H7 (cell line): ENCODE measurements around the gene TCTN1. TPM values are rescaled to one million over a fixed set of nuclear protein-coding genes. Genes with fewer than 3 reads are reported as not detected.
"Not testable (repeated sequence)": the region's sequence is repeated elsewhere in the genome, so short reads cannot be mapped to it uniquely, and the experiment has no call there.

Experiments
- DNase-seq: peaks from one replicate; pipeline ENCODE4 v3.0.0; 2012
- H3K27me3 ChIP-seq: 2 replicates; pipeline ENCODE4 v1.6.0; 2011; ENCODE audit warnings: mild to moderate bottlenecking, low read length; ENCODE audit not compliant: control insufficient read depth, insufficient read depth
- H3K36me3 ChIP-seq: replicated peaks from 2 replicates; pipeline ENCODE4 v1.5.1; 2011; ENCODE audit warnings: low read length; ENCODE audit not compliant: control insufficient read depth, insufficient read depth
- H3K4me3 ChIP-seq: 2 replicates; pipeline ENCODE4 v1.5.1; 2011; ENCODE audit warnings: low read depth, mild to moderate bottlenecking, control low read depth, low read length, moderate library complexity; ENCODE audit not compliant: insufficient read depth
- total RNA-seq: library from RNA; depleted of rRNA; stranded (reverse); fragments of >200 nt; shearing (Covaris generic); gene quantifications from 2 replicates; pipeline ENCODE4 v1.2.3, GENCODE V29; 2014; rRNA removed

TCTN1 gene
- total RNA-seq = 6.2 and 7.8 TPM in 2 replicates

- DNase-seq = peak; percentile 98
- no peaks in the 10 kb centered on the region for H3K27me3 ChIP-seq
- H3K36me3 ChIP-seq = no peaks in the 10 kb centered on the region
- peak within 1 kb of the TSS; percentile 68 for H3K4me3 ChIP-seq
These were observed at the start of gene TCTN1 for GRCh38 chr12:110613771-110614684. Gene TCTN1 (plus strand): TSS chr12:110614129. CDS start chr12:110614183, 54 bp downstream.

- no peaks in the 10 kb centered on the region for H3K36me3 ChIP-seq
- H3K27me3 ChIP-seq = no peaks in the 10 kb centered on the region
- DNase-seq = no peak
- no peak overlapping the region for H3K4me3 ChIP-seq
These were observed 49.4 kb upstream of the TCTN1 start for GRCh38 chr12:110564471-110564991.

GRCh38 chr12:110565894-110566871, 47.7 kb upstream of the TCTN1 start:
- Histone ChIP-seq H3K4me3 (no peak overlapping the region), H3K36me3 (no peaks in the 10 kb centered on the region), H3K27me3 (no peaks in the 10 kb centered on the region)
- DNase-seq = no peak

GRCh38 chr12:110566993-110567392, 46.9 kb upstream of the TCTN1 start:
- H3K36me3 ChIP-seq = no peaks in the 10 kb centered on the region
- no peaks in the 10 kb centered on the region for H3K27me3 ChIP-seq
- H3K4me3 ChIP-seq = no peak overlapping the region
- no peak for DNase-seq

- H3K27me3 ChIP-seq = no peaks in the 10 kb centered on the region
- no peaks in the 10 kb centered on the region for H3K36me3 ChIP-seq
- DNase-seq = no peak
- H3K4me3 ChIP-seq = no peak overlapping the region
These were observed 45.2 kb upstream of the TCTN1 start for GRCh38 chr12:110568752-110569151.

GRCh38 chr12:110569838-110570237, 44.1 kb upstream of the TCTN1 start:
- DNase-seq = not testable (repeated sequence)

GRCh38 chr12:110570798-110571197, 43.1 kb upstream of the TCTN1 start:
- H3K36me3 ChIP-seq, H3K27me3 ChIP-seq, H3K4me3 ChIP-seq, DNase-seq: not testable (repeated sequence)

More at GRCh38 chr12:110569838-110570237, 44.1 kb upstream of the TCTN1 start:
- H3K27me3 ChIP-seq, H3K36me3 ChIP-seq, H3K4me3 ChIP-seq: not testable (repeated sequence)

GRCh38 chr12:110574044-110574443, 39.9 kb upstream of the TCTN1 start:
- H3K36me3 ChIP-seq = no peaks in the 10 kb centered on the region
- no peak for DNase-seq
- no peaks in the 10 kb centered on the region for H3K27me3 ChIP-seq
- no peak overlapping the region for H3K4me3 ChIP-seq

GRCh38 chr12:110574717-110575230, 39.2 kb upstream of the TCTN1 start:
- H3K36me3 ChIP-seq, DNase-seq, H3K4me3 ChIP-seq: not testable (repeated sequence)

GRCh38 chr12:110575326-110575725, 38.6 kb upstream of the TCTN1 start:
- Histone ChIP-seq H3K36me3 (no peaks in the 10 kb centered on the region), H3K27me3 (no peaks in the 10 kb centered on the region), H3K4me3 (no peak overlapping the region)
- no peak for DNase-seq

More at GRCh38 chr12:110574717-110575230, 39.2 kb upstream of the TCTN1 start:
- H3K27me3 ChIP-seq = not testable (repeated sequence)

- no peak for DNase-seq
- H3K4me3 ChIP-seq = no peak overlapping the region
- no peaks in the 10 kb centered on the region for H3K27me3 ChIP-seq
- no peaks in the 10 kb centered on the region for H3K36me3 ChIP-seq
These were observed 37.4 kb upstream of the TCTN1 start for GRCh38 chr12:110576504-110576903.

- Histone ChIP-seq H3K27me3 (no peaks in the 10 kb centered on the region), H3K36me3 (no peaks in the 10 kb centered on the region), H3K4me3 (no peak overlapping the region)
- DNase-seq = no peak
These were observed 35.9 kb upstream of the TCTN1 start for GRCh38 chr12:110577864-110578693.

GRCh38 chr12:110578694-110579534, 35.0 kb upstream of the TCTN1 start:
- no peaks in the 10 kb centered on the region for H3K27me3 ChIP-seq
- no peak overlapping the region for H3K4me3 ChIP-seq
- DNase-seq = no peak
- H3K36me3 ChIP-seq = no peaks in the 10 kb centered on the region
